ENCODE data around the gene TNNC2.
"Not testable (repeated sequence)": the region's sequence is repeated elsewhere in the genome, so short reads cannot be mapped to it uniquely, and the experiment has no call there.

Gene TNNC2

GRCh38 chr20:45827030-45827652 lies at the start of gene TNNC2:
Gene TNNC2, minus strand, starts transcription at chr20:45827312. Its CDS starts 64 bp downstream, at chr20:45827248.
- DNase-seq (ENCODE audit: low read depth) = no peak

GRCh38 chr20:45874576-45874975 lies 47.5 kb upstream of the TNNC2 start:
- DNase-seq (ENCODE audit: low read depth) = no peak

- DNase-seq (ENCODE audit: low read depth) = not testable (repeated sequence)
Measured at GRCh38 chr20:45874104-45874481, 47.0 kb upstream of the TNNC2 start.

GRCh38 chr20:45873409-45874103 lies 46.4 kb upstream of the TNNC2 start:
- DNase-seq (ENCODE audit: low read depth) = no peak

- DNase-seq (ENCODE audit: low read depth) = no peak
Measured at GRCh38 chr20:45872626-45873025, 45.5 kb upstream of the TNNC2 start.

GRCh38 chr20:45867819-45868176 lies 40.7 kb upstream of the TNNC2 start:
- no peak for DNase-seq (ENCODE audit: low read depth)

- DNase-seq (ENCODE audit: low read depth) = no peak
Measured at GRCh38 chr20:45867136-45867818, 40.2 kb upstream of the TNNC2 start.

- no peak for DNase-seq (ENCODE audit: low read depth)
Measured at GRCh38 chr20:45866454-45866853, 39.3 kb upstream of the TNNC2 start.

- no peak for DNase-seq (ENCODE audit: low read depth)
Measured at GRCh38 chr20:45863543-45864470, 36.7 kb upstream of the TNNC2 start.

GRCh38 chr20:45861221-45862075 lies 34.3 kb upstream of the TNNC2 start:
- no peak for DNase-seq (ENCODE audit: low read depth)

- DNase-seq (ENCODE audit: low read depth) = no peak
Measured at GRCh38 chr20:45860560-45861220, 33.6 kb upstream of the TNNC2 start.

GRCh38 chr20:45859916-45860315 lies 32.8 kb upstream of the TNNC2 start:
- DNase-seq (ENCODE audit: low read depth) = no peak

- no peak for DNase-seq (ENCODE audit: low read depth)
Measured at GRCh38 chr20:45857882-45858216, 30.7 kb upstream of the TNNC2 start.

- peak; percentile 100 for DNase-seq (ENCODE audit: low read depth)
Measured at GRCh38 chr20:45857114-45857881, 30.2 kb upstream of the TNNC2 start, which contains the start of the genes ACOT8 and ZSWIM3. Gene ACOT8, minus strand, starts transcription at chr20:45857392. Its CDS starts 77 bp downstream, at chr20:45857315. Gene ZSWIM3, plus strand, starts transcription at chr20:45857614. Its CDS starts 212 bp downstream, at chr20:45857826.

GRCh38 chr20:45853484-45853883 lies 26.4 kb upstream of the TNNC2 start:
- DNase-seq (ENCODE audit: low read depth) = no peak

GRCh38 chr20:45852326-45852725 lies 25.2 kb upstream of the TNNC2 start:
- no peak for DNase-seq (ENCODE audit: low read depth)

- DNase-seq (ENCODE audit: low read depth) = no peak
Measured at GRCh38 chr20:45851501-45851900, 24.4 kb upstream of the TNNC2 start.

- no peak for DNase-seq (ENCODE audit: low read depth)
Measured at GRCh38 chr20:45850926-45851325, 23.8 kb upstream of the TNNC2 start.

GRCh38 chr20:45850238-45850637 lies 23.1 kb upstream of the TNNC2 start:
- no peak for DNase-seq (ENCODE audit: low read depth)
